NCI-H82 (cell line): ENCODE data around the gene WIF1.
A peak's percentile ranks its signal among the peaks of the same experiment; 100 is the strongest.

Experiments used
- DNase-seq: peaks from one replicate; lab custom pipeline; 2025; lab: John Stamatoyannopoulos, UW

WIF1 gene

DNA sequence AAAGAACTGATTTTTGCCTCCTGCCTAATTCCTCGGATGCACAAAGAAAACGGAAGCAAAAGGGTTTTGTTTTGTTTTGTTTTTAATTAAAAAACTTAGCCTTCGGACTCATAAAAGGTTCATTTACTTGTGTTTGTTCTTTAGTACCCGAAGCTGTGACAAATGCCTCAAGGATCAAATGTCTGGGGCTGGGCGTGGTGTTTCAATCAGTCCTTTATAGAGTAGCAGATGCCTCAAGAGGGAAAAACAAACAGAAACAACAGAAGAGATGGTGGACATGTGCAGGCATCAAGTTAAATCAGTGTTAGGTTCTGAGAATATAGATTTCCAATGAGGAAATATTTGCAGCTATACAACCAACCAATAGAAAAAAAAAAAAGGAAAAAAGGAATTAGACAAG lies 1.6 kb upstream of the WIF1 start:
- peak; percentile 27 for DNase-seq

DNA sequence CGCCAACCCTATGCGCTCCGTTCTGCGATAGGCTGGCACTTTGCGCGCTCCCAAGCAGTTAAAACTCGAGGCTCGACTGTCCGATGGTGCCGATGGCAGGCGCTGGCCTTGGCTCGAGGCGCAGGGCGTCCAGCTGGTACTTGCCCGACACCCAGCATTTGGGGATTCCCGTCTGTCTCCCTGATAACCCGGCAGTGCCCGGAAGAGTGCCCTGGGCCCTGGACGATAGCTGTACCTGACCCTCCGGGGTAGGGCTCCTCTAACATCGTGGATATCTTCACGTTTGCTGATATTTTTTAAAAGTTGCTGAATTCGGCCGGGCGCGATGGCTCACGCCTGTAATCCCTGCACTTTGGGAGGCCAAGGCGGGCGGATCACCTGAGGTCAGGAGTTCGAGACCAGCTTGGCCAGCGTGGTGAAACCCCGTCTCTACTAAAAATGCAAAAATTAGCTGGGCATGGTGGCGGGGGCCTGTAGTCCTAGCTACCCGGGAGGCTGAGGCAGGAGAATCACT lies 908 bp upstream of the WIF1 start:
- DNase-seq, result no peak

DNA sequence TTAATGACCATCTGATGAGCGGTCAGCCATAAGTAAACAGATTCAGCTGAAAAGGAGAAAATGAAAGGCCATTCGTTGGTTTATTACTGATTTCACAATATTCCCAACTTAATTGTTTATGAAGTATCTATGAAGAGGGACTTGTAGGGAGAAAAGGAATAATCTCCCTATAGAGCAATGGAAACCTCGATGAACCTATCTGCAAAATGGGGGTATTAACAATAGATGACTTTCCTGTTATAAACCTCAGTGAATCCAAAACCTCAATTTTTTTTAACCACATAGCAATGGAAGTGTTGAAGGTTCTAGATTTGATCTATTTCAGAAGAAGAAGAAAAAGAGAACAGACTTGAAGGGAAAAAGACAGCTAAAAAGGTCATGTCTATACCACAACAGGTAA lies 2.0 kb downstream of the WIF1 start:
- no peak for DNase-seq

DNA sequence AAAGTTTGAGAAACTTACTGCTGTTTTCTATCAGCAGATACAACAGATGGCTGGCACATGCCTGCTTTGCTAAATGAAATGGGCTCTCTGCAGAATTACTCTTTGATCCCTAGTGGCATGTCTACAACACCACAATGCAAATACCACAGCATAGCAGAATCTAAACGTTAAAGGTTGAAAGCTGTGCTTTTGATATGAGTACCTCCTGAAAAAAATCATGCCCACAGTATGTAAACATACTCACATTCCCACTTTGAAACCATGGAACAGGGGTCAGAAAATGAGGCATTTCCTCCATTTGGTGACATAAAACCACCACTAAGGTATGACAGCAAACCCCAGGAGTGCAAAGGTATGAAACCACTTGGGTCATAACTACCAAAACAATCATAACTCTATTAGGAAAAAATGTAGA lies 7.5 kb downstream of the WIF1 start:
- DNase-seq, result no peak

DNA sequence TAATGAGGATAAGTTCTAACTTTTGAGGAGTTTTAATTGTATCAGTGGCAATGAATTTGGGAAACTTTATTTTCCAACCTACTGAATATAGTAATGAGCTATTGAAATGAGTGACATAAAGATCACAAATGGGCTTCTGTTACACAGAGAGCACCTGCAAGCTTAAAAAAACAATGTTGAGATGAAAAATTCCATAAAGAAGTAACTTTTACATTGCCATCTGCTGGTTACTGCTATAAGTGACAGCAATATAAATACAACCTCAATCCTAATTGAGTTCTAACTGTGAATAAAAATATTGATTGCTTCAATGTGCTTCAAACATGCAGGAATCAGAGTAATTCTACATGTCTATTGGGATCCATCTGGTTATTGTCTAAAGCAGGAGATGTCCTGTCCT lies 14.2 kb downstream of the WIF1 start:
- no peak for DNase-seq

GRCh38 chr12:65100140-65100539 lies 21.0 kb downstream of the WIF1 start:
- DNase-seq, result peak; percentile 55

DNA sequence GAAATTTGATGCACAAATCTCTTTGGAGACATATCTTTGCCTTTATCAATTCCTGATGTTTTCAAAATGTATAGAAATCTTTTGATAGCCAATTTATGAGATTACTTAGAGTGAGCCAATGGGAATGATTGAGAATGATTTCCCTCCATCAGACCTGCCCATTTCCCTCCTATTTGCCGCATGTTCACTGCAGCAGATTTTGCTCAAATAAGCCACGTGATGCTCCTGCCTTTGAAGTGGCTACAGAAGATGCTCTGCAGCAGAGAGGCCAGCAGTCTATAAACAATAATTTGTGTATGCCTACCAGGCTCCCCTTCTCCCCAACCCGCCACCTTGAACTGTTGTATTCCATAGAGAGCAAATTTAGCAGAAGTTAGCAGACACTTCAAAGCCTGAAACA lies 21.9 kb downstream of the WIF1 start:
- DNase-seq, result no peak

DNA sequence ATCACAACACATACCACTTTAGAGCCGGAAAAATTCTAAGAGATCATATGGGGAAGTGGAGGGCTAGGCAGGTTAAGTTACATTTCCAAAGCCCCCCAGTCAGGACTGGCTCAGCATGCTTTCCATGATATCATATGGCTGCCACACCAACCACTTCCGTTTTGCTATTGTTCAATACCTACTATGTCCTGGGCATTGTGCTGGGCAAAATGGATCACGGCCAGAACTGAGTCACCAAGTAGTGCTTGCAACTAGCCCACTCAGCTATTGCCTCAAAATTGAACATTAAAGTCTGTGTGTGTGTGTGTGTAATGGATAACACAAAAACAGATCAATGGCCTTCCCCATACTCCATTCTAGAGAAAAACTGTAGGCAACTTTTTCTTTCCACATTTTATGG lies 22.7 kb downstream of the WIF1 start:
- no peak for DNase-seq

- no peak for DNase-seq
Observed at GRCh38 chr12:65094722-65095121, 26.4 kb downstream of the WIF1 start.

DNA sequence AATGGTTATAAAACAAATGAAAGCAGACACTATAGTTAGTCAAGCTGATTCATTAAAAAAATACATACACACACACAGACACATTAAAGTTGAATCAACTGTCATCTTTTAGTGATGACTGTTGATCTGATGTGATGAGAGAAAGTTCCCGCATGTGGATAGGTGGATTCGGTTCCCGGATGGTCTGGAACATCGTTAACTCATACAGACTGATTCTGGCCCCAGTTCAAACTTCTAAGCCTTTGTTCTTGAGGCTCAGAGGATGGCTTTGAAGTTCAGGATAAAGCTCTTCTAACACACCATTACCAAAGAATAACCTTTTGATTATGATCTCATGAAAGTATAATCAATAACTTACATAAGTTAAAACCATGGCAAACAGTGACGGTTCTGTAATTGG lies 27.5 kb downstream of the WIF1 start:
- no peak for DNase-seq

- no peak for DNase-seq
Observed at GRCh38 chr12:65090461-65090860, 30.6 kb downstream of the WIF1 start.

- no peak for DNase-seq
Observed at GRCh38 chr12:65086236-65086635, 34.9 kb downstream of the WIF1 start.

DNA sequence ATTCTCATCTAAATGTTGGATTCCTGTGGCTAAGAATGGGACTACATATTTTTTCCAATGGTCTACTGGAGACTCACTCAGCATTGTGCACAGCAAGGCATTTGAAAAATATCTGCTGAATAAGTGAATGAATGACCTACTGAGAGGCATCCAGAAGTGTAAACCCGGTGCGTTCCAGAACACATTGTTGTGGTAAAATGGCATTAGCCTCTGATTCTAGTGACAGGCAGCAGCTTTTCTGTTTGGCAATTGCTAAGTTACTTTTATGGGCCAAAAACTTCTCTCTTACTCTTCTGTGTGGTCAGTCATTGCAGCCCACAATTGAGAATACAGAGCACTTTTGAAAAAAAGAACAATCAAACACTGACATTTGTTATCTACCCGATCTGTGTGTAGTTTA lies 36.5 kb downstream of the WIF1 start:
- no peak for DNase-seq

- no peak for DNase-seq
Observed at GRCh38 chr12:65083581-65083980, 37.5 kb downstream of the WIF1 start.

DNA sequence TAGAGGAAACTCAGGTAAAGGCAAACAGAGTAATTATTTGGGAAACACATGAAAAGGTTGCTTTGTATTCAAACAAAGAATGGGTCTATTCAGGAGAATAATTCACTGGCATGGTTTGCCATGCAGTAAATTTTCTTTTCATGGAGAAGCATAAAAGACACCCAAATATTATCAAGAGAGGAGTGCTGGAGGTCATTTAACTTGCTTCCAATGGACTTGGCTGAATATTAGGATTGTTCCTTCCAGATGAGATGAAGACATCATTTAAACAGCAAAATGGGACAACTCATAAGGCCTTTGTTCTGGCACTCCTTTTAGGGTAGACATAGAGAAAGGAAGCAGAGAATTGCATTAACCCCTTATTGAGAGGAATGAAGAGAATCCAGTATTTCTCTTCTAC lies 38.7 kb downstream of the WIF1 start:
- no peak for DNase-seq

DNA sequence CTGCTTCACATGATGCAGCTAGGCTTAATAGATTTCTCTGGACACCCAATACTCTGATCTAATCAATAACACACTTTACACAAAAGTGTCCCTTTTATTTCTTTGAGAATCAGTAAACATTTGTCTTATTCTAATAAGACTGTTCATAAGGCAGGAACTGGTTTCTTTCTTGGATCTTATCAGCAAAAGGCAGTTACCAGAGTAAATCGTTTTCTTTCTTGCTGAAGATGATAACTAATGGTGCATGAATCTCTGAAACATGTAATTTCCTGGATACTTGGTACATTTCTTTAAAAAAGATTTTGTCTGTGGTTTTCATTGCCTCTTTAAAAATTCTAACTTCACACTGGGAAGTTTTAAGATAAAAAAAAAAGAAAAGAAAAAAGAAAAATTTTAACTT lies 39.6 kb downstream of the WIF1 start:
- DNase-seq, result no peak

DNA sequence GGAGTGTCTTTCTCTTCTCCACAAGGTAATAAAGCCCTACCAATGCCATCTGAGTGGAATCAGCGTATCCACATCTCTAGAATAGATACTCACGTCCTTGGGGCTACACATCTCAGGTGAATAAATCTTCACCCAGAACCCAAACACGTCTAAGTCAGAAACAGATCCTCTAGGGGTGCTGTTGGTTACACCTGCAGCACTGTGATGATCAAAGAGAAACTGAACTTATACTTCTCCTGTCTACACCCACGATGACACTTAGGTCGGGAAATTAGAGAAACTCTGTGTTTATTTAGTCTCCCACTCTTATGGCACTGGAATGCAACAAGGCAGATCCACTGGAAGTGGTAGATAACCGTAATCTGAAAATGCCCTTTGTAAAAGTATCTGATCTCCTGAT lies 46.2 kb downstream of the WIF1 start:
- DNase-seq, result peak; percentile 11

GRCh38 chr12:65069336-65069735 lies 51.8 kb downstream of the WIF1 start:
- DNase-seq, result no peak

- no peak for DNase-seq
Observed at GRCh38 chr12:65067383-65067782, 53.7 kb downstream of the WIF1 start.

DNA sequence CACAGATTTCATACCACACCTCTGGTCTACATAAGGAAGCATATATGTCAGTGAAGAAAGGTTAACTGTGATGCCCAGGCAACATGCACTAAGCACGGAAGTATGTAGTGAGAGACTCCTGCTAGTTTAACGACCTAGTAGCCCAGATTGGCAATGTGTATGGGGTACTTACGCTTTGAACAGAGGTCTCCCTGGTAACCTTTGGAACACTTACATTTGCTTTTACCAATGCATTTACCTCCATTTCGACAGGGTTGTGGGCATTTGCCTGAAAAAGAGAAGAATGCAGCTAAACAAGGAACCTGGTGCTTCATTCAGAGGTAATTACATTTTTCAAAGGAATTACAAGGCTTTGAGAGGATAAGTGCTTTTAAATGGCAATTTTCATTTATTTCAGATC lies 65.2 kb downstream of the WIF1 start:
- no peak for DNase-seq

GRCh38 chr12:65051218-65051617 lies 69.9 kb downstream of the WIF1 start:
- no peak for DNase-seq

DNA sequence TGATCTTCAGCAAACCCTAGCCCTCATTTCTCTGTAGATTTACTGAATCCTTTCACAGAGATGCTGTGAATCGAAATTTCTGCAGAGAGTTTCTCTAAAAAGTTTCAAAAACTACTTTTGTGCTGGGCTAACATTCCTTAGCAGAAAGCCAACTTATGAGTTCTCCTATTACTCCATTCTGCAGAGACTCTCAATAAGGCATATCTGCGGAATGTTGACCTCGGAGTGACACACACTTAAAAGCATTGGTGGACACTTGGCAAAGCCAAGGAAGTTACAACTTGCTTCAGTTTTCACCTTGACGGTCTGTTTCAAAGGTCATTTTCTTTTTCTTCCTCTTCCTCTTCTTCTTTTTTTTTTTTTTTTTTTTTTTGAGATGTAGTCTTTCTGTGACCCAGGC lies 75.8 kb downstream of the WIF1 start:
- no peak for DNase-seq

DNA sequence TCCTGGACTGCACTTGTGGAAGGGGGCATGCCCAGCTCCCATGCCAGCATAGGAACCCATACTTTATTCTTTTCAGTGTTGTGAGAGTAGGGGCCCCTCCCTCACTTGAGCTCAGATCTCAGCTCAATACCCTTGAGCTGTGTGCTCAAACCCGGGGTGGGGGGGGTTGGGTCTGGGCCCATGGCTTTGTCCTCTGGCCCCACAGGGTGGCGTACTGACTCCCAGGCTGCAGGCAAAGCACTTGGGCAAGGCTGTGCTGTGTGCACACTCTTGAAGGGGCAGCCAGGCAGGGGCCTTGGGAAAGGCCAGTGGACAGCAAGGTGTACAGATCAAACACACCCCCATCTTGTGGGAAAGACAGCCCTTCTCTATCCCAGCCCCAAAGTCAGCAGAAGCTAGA lies 81.8 kb downstream of the WIF1 start:
- DNase-seq, result no peak

- DNase-seq, result peak; percentile 11
Observed at GRCh38 chr12:65025136-65025535, 96.0 kb downstream of the WIF1 start.

DNA sequence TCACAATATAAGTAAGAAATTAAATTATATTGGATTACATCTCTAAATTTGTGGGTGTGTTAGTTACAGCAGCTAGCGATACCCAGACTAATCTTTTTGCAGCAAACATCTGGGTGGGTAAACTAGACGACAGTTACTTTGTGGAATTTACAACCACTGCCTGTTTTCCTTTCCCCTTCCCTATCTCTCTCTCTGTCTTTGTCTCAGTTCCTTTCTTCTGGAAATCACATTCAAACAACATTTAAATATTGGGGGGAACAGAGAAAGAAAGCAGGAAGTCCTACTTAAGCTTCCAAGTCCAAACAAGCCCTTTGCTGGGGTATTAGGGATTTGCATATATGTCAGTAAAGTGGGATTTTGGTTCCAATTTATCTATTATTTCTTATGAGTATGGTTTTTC lies 97.6 kb downstream of the WIF1 start:
- DNase-seq, result peak; percentile 80
